ENCODE measurements around the gene STK26.
"Not testable (repeated sequence)": the region's sequence is repeated elsewhere in the genome, so short reads cannot be mapped to it uniquely, and the experiment has no call there.

STK26 gene

DNA sequence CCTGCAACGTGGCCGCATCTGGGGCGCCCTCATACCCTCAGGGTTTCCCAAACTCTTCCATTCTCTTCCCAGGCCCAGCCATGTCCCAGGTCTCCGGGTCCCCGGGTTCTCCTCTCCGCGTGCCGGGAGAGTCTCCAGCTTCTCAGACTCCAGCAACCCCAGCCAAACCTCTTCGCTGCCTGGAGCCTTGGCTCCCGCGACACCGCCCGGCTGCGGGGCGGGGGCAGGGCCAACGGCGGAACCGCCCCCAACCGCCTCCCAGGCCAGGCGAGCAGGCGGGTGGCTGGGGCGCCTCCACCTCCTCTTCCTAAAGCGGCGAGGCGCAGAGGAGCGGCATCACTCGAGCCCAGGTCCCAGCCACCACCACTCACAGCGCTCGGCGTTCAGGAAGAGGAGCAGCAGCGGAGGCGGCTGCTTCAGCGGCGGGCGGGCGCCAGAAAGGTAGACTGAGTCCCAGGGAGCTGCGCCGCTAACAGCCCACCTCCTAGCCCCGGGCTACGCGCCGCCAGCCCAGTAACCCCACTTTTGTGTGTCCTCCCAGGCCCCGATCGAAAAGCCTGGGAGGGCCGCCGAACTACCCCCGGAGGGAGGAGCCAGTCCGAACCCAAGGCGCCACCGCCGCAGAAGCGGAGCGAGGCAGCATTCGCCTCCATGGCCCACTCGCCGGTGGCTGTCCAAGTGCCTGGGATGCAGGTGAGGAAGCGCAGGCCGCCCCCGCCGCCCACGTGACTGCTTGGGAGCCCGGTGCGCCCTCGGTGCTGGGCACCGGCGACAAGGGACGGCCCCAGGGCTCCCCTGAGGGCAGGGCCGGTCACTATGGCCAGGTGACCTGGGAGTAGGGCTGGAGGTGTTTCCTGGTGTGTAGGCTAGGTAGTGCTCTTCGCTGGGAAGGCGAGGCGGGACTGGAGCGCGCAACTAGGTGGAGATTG is at the start of gene STK26:
Gene STK26 (plus strand): TSS at position 336 of the 929 bp plus-strand sequence. CDS start 316 bp downstream, at position 652.
- DNase-seq (ENCODE audit: low read depth), result peak; percentile 58

DNA sequence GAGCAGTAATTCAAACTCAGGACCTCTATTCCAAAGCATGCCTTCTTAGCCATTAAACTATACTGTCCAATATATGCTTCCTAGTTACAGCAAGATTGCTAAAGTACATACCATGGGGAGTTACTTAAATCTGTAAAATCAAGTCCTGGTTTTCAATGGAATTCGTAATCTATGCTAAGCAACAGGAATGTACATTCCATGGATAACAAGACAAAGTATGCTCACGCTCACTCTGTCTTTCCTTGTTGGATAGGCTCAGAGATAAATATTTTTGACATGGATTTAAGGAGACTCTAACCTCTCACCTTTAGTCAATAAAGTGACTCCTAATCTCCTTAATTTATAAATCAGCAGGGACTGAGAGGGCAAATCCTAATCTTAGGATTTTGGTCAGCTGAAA is 47.3 kb upstream of the STK26 start:
- DNase-seq (ENCODE audit: low read depth), result no peak

- DNase-seq (ENCODE audit: low read depth), result no peak
These were observed 45.5 kb upstream of the STK26 start for GRCh38 chrX:131977619-131978018.

DNA sequence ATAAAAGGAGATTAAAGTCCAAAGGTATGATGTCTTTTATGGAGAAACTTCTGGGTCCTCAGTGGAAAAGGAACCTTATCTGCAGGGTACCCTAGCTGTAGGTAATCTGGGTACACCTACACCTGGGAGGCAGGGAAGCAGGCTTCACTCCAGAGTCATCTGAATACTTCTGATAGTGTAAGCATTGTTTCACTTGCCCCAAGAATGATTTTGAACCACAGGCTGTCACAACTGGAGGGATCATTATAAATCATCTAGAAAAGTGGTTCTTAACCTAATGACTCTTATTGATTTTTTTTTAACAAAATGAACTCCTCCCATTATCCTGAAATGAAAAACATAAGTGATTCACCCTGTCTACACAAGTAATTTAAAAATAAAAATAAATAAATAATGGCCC is 44.0 kb upstream of the STK26 start:
- DNase-seq (ENCODE audit: low read depth), result no peak

DNA sequence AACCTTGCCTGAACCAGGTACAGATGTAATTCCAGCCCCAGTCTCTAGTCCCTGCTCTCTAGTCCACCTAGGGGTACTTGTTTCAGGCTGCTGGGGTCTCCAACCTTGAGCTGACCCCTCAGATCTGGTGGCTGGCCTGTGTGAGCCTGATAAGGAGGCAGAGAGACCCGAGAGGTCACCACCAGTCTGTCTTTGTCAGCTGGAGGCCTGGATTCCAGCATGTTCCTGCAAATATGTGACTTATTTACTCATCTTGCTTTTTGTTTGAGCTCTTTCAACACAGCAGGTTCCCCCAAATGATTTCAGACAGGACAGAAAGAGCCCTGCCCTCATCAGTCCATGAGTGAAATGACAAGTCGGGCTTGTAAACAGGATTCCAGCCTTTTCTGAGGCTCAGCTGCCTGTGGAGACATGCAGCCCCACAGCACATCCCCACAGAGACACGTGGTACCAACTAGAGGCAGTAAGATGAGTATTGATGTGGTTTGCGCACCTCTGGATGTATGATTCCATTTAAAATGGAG is 37.5 kb upstream of the STK26 start:
- no peak for DNase-seq (ENCODE audit: low read depth)

DNA sequence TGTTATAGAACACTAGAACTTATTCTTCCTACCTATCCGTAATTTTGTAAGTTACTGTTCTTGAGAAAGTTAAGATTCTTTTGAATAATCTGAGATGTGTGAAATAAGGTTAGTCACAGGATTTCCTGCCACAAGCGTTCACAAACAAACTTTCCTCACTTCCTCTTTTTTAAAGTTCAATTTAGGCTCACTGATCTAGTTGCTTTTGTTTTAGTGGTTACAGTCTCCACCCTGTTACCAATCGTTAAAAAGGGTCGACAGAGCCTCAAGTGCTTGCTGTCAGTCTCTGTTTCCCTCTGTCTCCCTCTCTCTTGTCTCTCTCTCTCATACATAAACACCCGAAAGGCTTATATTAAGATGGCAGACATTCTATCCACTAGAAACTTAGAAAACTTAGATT is 35.9 kb upstream of the STK26 start:
- no peak for DNase-seq (ENCODE audit: low read depth)

- no peak for DNase-seq (ENCODE audit: low read depth)
These were observed 34.9 kb upstream of the STK26 start for GRCh38 chrX:131988236-131988635.

DNA sequence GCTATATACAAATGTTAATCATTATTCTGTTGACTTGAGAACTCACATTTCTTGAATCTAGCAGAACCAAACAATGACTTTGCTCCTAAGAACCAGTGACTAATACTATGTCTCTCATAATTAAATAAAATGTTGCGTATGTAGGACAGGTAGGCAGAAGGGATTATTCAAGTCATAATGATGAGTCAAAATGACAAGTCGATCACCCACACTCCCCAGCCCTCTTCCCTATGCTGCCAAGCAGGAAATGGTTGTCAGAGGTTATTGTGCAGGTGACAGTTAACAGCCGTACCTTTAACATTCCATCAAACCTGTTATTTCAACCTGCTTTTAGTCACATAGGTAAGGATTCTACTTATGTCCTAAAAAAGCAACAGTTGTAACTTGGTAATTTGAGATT is 22.0 kb upstream of the STK26 start:
- no peak for DNase-seq (ENCODE audit: low read depth)

DNA sequence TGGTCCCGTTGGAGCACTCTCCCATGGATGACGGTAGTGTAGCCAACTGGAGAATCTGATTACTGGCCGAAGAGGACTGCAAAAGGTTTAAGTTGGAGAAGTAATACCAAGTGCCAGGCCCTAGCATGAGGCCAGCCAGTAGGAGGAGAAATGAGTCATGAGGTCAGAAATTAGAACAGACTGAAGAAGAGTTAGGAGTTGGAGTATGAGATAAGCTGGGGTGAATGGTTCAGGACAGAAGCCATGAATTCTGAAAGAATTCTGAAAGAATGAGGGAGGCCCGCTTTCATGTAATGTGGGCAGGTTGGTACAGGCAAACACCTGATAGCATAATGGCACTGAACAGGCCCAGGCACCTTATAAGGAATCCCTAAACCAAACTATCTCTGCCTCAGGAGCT is 18.4 kb upstream of the STK26 start:
- DNase-seq (ENCODE audit: low read depth), result no peak

GRCh38 chrX:132009350-132009749 is 13.8 kb upstream of the STK26 start:
- DNase-seq (ENCODE audit: low read depth), result no peak

GRCh38 chrX:132010213-132010612 is 12.9 kb upstream of the STK26 start:
- not testable (repeated sequence) for DNase-seq (ENCODE audit: low read depth)

GRCh38 chrX:132015875-132016274 is 7.2 kb upstream of the STK26 start:
- no peak for DNase-seq (ENCODE audit: low read depth)

- no peak for DNase-seq (ENCODE audit: low read depth)
These were observed 6.3 kb upstream of the STK26 start for GRCh38 chrX:132016628-132017430.

DNA sequence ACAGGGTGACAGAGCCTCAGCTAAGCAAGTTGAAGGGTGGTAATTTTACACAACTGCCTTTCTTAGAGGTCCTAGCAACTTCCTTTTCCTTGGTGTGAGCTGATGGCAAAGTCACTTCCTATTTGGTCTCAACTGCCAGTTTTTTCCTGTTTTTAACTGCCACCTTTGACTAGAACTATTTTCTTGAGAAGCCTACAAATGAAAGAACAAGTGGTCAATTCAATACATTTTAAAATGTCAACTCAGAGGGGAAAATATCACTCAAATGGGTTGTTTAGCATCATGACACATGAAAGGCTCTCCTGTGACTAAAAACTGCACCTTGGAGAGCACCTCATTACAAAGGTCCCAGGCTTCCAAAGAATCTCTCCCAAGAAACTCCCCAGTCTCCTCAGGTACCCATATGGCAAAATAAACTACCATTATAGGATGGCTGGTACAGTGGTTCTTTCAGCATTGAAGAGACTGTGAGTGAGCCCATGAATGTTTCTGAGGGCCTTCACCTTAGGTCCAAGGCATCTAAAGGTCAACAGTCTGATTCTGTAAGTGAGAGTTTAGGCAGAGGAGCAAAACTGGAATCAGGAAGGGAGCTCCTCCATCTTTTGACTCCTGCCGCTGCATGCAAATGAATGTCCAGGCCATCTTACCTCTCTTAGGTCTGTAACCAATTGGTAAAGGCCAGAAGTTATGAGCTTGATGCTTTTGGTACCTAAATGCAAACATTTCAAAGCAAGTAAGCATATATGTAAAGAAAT is 5.5 kb upstream of the STK26 start:
- DNase-seq (ENCODE audit: low read depth), result no peak

DNA sequence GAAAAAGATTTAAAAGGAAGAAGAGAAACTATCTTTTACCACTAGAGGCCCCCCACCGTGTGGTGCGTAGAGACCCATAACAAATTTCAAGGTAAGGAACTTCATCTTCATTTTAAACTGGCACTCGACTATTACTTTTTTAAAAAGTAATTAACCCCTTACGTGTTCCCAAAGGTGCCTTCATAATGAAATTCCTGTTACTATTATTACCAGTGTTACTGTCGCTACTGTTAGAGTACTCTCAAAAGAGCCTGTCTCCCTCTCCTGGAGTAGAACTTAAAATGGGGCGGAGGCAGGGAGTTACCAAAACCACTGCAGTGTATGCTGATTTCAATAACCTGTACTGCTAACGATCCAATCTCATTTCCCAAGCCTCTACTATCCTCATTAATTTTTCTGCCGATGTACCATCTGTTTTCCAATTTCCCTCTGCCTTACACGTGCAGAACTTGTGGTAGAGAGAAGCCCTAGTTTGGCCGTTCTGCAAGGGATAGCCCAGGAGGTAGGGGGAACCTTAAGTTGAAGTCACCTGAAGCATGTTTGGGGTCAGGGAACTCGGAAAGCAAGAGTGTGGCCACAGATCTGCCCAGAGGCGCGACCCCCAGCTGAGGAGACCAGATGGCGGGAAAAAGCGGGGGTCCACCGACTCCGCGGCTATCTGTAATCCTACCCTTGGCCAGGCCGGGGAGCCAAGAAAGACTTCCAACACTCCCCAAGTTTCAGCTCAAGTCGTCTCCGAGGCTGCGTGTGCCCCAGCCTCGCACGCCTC is 720 bp upstream of the STK26 start:
- DNase-seq (ENCODE audit: low read depth), result no peak

- peak; percentile 18 for DNase-seq (ENCODE audit: low read depth)
These were observed 839 bp downstream of the STK26 start for GRCh38 chrX:132023896-132024386.

DNA sequence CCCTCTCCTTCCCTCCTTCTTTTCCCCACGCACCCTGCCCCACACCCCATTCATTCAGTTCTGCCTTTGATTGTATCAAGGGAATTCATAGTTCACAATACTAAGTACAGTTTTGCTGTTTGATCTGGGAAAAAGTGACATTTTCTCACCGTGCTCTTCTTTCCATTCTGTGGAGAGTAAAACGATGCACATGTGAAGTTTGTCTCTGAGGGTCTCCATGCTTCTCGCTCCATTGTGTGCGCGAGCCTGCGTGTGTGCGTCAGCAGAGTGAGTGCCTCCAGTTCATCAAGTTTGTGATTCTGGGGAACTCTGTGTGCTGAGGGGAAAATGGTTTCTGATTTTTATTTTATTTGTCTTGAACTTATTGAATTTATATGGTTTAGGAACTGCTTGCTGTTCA is 1.9 kb downstream of the STK26 start:
- DNase-seq (ENCODE audit: low read depth), result no peak

- DNase-seq (ENCODE audit: low read depth), result no peak
These were observed 7.2 kb downstream of the STK26 start for GRCh38 chrX:132030264-132030663.

DNA sequence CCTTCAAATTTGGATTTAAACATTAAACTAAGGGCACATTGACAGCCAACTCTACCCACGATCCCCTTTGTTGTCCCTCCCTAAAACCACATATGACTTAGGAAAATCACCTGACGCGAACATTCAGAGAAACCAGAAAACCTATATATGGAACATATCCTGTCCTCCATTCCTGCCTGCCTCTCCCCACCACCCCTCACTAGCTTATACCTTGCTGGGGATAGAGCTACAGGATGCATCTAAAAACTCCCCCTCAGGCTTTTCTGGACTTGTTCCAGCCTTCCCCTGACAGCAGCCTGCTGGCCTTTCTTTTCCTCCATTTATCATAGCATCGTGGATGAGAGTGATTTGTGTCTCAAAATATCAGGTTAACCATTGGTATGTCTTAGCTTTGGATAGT is 8.8 kb downstream of the STK26 start:
- no peak for DNase-seq (ENCODE audit: low read depth)

DNA sequence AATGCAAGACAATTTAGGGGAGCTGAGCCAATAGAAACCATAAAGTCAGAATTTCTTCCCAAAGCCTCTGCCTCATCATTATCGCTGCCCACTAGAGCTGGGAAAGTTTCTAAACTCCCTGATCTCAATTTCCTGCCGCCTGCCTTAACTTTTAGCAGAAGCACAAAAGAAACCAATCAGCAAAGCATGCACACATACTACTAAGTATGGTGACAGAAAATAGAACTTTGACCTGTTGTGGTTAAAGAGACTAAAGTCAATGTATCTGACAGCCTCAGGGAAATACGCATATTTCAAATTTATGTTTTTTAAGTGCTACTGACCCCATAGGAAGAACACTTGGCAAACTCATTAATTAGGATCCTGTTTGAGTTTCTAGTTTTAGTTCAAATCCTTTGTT is 10.1 kb downstream of the STK26 start:
- no peak for DNase-seq (ENCODE audit: low read depth)

- DNase-seq (ENCODE audit: low read depth), result no peak
These were observed 11.5 kb downstream of the STK26 start for GRCh38 chrX:132034648-132035047.

Data from activated T-helper 1 cell treated with Interleukin-2 at 50 U/mL for 16 hours (primary cell).